Measurements from ENCODE around the gene AFG1L. TPM values are rescaled to one million over a fixed set of nuclear protein-coding genes. Genes with fewer than 3 reads are reported as not detected.
"Not testable (repeated sequence)": the region's sequence is repeated elsewhere in the genome, so short reads cannot be mapped to it uniquely, and the experiment has no call there.

Gene AFG1L
- total RNA-seq, 1 donor from 2014 or later, result 9.5 TPM

GRCh38 chr6:108446629-108447150 lies 151.8 kb downstream of the AFG1L start:
- H3K27ac Mint-ChIP-seq (ENCODE audit: unreplicated experiment), result peak overlapping the region; percentile 34
- peak; percentile 11 for TF ChIP-seq CTCF (IDR thresholded peaks at IDR 0.05)
- DNase-seq (ENCODE audit: extremely low spot score, unreplicated experiment), result no peak
- no peaks in the 10 kb centered on the region for H3K36me3 Mint-ChIP-seq (ENCODE audit: unreplicated experiment)
- H3K27me3 Mint-ChIP-seq (ENCODE audit: unreplicated experiment), result no peaks in the 10 kb centered on the region
- H3K9me3 Mint-ChIP-seq (ENCODE audit: unreplicated experiment), result no peaks in the 10 kb centered on the region
- peaks cover 23% of the 10 kb centered on the region for H3K4me1 Mint-ChIP-seq (ENCODE audit: unreplicated experiment)
- H3K4me3 Mint-ChIP-seq (ENCODE audit: unreplicated experiment), result no peak overlapping the region

GRCh38 chr6:108448481-108448880 lies 153.6 kb downstream of the AFG1L start:
- no peak for DNase-seq (ENCODE audit: extremely low spot score, unreplicated experiment)
- H3K27me3 Mint-ChIP-seq (ENCODE audit: unreplicated experiment), result no peaks in the 10 kb centered on the region
- H3K36me3 Mint-ChIP-seq (ENCODE audit: unreplicated experiment), result no peaks in the 10 kb centered on the region
- TF ChIP-seq CTCF (IDR thresholded peaks at IDR 0.05), result no peak
- H3K9me3 Mint-ChIP-seq (ENCODE audit: unreplicated experiment), result no peaks in the 10 kb centered on the region
- H3K4me3 Mint-ChIP-seq (ENCODE audit: unreplicated experiment), result no peak overlapping the region
- peaks cover 33% of the 10 kb centered on the region for H3K4me1 Mint-ChIP-seq (ENCODE audit: unreplicated experiment)
- H3K27ac Mint-ChIP-seq (ENCODE audit: unreplicated experiment), result no peak overlapping the region

GRCh38 chr6:108449717-108450116 lies 154.9 kb downstream of the AFG1L start:
- peaks cover 39% of the 10 kb centered on the region for H3K4me1 Mint-ChIP-seq (ENCODE audit: unreplicated experiment)
- not testable (repeated sequence) for H3K36me3 Mint-ChIP-seq (ENCODE audit: unreplicated experiment); H3K27me3 Mint-ChIP-seq (ENCODE audit: unreplicated experiment); H3K4me3 Mint-ChIP-seq (ENCODE audit: unreplicated experiment); H3K9me3 Mint-ChIP-seq (ENCODE audit: unreplicated experiment); H3K27ac Mint-ChIP-seq (ENCODE audit: unreplicated experiment); DNase-seq (ENCODE audit: extremely low spot score, unreplicated experiment)

- DNase-seq (ENCODE audit: extremely low spot score, unreplicated experiment), result no peak
- Mint-ChIP-seq H3K4me3 (ENCODE audit: unreplicated experiment) (no peak overlapping the region), H3K27ac (ENCODE audit: unreplicated experiment) (no peak overlapping the region), H3K4me1 (ENCODE audit: unreplicated experiment) (peaks cover 35% of the 10 kb centered on the region), H3K27me3 (ENCODE audit: unreplicated experiment) (no peaks in the 10 kb centered on the region), H3K9me3 (ENCODE audit: unreplicated experiment) (no peaks in the 10 kb centered on the region), H3K36me3 (ENCODE audit: unreplicated experiment) (no peaks in the 10 kb centered on the region)
- no peak for TF ChIP-seq CTCF (IDR thresholded peaks at IDR 0.05)
Measured at GRCh38 chr6:108451816-108452215, 157.0 kb downstream of the AFG1L start.

- peak overlapping the region; percentile 86 for H3K27ac Mint-ChIP-seq (ENCODE audit: unreplicated experiment)
Measured at GRCh38 chr6:108452711-108453195, 157.9 kb downstream of the AFG1L start.

More at GRCh38 chr6:108452711-108453195, 157.9 kb downstream of the AFG1L start:
- H3K4me1 Mint-ChIP-seq (ENCODE audit: unreplicated experiment), result peaks cover 26% of the 10 kb centered on the region
- no peaks in the 10 kb centered on the region for H3K36me3 Mint-ChIP-seq (ENCODE audit: unreplicated experiment)
- no peak for TF ChIP-seq CTCF (IDR thresholded peaks at IDR 0.05)
- H3K9me3 Mint-ChIP-seq (ENCODE audit: unreplicated experiment), result peaks cover under 1% of the 10 kb centered on the region
- no peak for DNase-seq (ENCODE audit: extremely low spot score, unreplicated experiment)
- H3K27me3 Mint-ChIP-seq (ENCODE audit: unreplicated experiment), result no peaks in the 10 kb centered on the region
- no peak overlapping the region for H3K4me3 Mint-ChIP-seq (ENCODE audit: unreplicated experiment)
